HG02943 (cell line): ENCODE results near the gene CEACAM18.
"Not testable (repeated sequence)": the region's sequence is repeated elsewhere in the genome, so short reads cannot be mapped to it uniquely, and the experiment has no call there.

Source experiments
- ATAC-seq: cut with Tn5 transposase; IDR thresholded peaks from one replicate; pipeline ENCODE4 v1.9.1; 2021; ENCODE audit warnings: mild to moderate bottlenecking, low read depth, moderate library complexity; ENCODE audit not compliant: unreplicated experiment

The CEACAM18 gene

DNA sequence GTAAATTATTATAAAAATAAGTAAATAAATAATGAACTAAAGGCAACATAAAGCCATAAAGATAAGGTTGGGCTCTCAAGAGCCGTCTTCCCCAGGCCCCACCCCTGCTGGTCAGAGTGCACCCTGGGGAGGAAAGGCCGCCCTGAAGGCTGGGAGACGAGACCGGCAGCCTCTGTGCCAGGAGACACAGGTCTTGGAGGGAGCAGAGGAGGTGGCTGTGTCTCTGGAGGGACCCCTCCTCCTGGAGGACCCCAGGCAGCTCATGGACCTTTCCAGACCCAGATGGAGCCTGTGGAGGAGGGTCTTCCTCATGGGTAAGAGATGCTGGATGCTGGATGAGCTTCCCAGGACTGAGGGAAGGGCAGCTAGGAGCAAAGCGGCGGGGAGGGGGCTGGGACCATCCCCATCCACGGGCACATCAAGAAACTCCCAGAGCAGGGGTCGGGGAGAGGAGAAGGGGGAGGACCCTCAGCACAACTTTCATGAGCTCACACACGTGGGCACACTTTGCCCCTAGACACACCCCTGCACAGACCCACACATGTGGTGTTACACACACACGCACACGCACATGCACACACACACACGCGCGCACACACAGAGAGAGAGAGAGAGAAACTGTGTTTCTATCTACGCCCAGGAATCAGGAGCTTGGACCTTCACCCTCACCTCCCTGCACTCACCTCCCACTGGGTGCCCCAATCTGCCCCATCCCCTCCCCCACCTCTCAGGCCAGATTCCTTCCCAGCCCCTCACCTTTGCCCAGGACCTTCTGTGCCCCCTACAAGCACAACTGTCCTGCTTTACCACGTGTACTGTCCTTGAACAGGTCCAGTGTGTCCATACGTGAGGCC, at the start of gene CEACAM18:
Gene CEACAM18, plus strand, starts transcription at position 159 of the 854 bp plus-strand sequence.
- no peak for ATAC-seq

DNA sequence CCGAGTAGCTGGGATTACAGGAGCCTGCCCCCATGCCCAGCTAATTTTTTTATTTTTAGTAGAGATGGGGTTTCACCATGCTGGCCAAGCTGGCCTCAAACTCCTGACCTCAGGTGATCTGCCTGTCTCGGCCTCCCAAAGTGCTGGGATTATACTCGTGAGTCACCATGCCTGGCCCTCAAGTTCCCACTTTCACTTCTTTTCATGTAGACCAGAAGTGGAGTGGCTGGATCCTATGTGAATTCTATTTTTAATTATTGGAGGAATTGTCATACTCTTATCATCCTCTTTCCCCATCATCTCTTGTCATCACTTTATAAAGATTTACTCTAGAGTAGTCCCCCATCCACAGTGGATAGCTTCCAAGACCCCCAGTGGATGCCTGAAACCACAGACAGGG, 48.1 kb upstream of the CEACAM18 start:
- no peak for ATAC-seq

DNA sequence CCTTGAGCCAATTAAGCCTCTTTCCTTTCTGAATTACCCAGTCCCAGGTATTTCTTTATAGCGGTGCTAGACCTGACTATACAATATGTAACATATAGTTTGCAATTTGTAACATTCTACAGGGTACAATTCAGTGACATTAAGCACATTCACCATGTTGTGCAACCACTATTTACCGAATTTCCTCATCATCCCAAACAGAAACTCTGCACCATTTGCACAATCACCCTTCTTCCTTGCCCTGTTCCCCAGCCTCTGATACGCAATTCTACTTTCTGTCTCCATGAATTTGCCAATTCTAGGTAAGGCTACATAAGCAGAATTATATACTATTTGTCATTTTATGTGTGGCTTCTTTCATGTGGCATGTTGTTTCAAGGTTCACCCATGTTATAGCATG, 47.2 kb upstream of the CEACAM18 start:
- no peak for ATAC-seq

DNA sequence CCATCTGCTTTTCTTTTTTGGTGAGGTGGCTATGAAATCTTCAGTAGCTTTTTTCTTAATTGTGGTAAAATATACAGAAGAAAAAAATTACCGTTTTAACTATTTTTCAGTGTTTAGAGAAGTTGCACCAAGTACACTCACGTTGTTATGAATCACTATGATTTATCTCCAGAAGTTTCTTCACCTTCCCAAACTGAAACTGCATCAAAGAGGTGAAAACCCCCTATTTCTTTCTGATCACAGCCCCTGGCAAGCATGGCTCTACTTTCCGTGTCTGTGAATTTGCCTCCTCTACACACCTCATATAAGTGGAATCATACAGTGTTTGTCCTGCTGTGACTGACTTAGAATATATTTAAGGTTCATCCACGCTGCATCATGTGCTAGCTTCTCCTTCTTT, 45.3 kb upstream of the CEACAM18 start:
- no peak for ATAC-seq

DNA sequence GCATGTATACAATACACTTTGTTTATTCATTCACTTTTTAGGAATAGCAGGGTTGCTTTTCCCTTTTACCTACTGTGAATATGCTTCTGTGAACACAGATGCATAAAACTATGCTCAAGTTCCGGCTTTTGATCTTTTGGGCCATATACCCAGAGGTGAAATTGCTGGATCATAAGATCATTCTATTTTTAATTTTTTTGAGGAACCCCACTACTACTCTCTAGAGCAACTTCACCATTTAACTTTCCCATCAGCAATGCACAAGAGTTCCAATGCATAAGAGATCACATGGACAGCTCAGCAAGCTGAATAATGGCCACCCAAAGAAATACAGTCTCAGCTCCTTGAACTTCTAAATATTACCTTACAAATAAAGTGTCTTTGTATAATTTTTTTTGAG, 43.9 kb upstream of the CEACAM18 start:
- no peak for ATAC-seq

DNA sequence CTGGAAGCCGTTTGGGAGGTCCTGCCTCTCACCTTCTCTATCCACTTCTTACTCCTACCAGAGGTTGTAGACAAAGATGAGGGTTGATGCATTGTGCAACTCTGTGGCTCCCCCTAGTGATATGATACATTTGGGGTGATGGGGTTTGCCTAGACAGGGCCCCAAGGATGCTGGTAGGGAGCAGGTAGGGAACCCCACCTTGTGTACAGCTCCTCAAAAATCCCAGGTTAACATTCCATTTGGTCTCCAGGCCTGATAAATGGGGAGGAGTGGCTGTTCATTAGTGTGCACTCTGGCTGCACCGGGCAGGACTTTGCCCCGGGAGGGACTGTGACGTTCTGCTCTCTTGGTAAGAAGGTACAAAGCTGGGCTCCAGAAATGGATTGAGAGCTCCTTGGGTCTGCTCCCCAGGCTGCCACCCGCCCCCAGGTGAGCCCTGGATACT, 39.3 kb upstream of the CEACAM18 start:
- ATAC-seq: no peak

DNA sequence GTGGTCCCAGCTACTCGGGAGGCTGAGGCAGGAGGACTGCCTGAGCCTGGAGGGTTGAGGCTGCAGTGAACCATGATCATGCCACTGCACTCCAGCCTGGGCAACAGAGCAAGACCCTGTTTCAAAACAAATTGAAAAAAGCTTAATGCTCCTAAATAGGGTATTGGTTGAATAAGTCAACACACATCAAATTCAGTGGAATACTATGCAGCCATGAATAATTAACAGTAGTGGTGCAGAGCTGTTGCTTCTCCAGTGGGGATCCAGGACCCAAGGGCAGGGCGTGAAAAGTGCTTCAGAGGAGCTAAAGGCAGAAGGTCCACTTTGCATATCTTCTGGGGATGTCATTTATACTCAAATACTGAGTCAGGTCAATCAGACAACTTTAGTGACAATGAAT, 38.3 kb upstream of the CEACAM18 start:
- ATAC-seq: no peak

DNA sequence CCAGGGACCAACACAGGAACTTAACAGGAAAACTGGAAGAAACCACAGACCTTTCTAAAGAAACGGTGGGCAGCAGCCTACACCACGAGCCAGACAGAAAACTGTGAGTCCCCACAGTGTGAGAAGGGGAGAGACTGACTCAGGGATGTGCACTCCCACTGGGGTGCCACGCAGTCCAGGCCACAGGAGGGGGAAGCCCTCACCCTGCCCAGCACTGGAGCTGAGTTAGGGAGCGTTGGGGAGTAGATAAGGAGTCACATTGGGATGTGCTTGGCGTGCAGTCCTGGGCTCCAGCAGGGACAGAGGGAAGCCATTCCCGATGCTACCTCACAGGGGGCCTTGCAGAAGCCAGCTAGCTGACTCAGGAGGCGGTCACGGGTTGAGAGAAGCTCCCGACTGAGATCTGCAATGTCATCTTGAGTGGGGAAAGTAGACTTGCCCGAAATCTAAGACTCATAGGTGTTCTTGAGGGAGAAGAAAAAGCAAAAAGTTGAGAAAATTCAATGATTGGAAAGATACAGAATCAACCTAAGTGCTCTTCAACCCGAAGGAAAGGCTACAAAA, 37.4 kb upstream of the CEACAM18 start:
- no peak for ATAC-seq

DNA sequence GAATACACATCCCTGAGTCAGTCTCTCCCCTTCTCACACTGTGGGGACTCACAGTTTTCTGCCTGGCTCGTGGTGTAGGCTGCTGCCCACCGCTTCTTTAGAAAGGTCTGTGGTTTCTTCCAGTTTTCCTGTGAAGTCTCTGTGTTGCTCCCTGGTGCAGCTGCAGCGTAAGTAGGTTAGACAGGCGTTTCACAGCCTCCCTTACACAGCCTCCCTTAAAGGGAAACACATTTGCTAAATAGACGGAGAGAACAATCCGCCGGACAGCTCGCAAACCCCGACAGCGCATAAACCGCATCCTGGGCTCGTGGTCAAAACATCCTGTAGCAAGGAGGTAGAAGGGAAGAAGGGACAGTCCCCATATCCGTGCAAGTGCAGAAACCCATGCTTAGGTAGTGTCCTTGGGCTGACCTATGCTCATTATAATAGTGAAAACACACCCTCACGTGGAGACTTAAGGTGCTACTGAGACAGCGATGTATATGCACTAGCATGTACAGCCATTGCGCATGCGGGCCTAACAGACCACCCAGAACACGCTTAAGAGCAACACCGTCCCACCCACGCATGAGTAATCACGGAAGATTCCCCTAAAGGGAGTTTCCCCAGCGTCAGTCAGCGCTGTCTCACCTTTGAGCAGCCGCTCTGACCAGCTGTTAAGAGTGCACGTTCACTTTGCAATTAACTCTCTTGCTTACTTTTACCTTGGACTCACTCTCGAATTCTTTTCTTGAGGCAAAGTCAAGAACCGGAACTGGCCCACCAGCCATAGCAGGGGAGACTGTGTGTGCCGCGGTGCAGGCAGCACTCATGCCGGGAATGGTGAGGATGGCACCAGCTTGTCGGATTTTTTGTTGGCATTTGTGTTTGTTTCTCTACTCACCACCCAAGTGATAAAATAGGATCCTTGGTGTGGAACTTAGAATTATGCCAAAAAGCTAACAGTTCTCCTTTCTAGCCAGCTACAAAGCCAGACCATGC, 36.6 kb upstream of the CEACAM18 start:
- ATAC-seq: peak; percentile 89

DNA sequence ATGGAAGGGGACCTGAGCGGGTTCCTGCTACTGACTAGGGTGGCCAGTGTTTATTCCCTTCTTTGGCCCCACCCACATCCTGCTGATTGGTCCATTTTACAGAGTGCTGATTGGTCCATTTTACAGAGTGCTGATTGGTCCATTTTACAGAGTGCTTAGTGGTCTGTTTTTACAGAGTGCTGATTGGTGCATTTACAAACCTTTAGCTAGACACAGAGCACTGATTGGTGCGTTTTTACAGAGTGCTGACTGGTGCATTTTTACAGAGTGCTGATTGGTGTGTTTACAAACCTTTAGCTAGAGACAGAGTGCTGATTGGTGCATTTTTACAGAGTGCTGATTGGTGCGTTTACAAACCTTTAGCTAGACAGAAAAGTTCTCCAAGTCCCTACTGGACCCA, 30.8 kb upstream of the CEACAM18 start:
- not testable (repeated sequence) for ATAC-seq

DNA sequence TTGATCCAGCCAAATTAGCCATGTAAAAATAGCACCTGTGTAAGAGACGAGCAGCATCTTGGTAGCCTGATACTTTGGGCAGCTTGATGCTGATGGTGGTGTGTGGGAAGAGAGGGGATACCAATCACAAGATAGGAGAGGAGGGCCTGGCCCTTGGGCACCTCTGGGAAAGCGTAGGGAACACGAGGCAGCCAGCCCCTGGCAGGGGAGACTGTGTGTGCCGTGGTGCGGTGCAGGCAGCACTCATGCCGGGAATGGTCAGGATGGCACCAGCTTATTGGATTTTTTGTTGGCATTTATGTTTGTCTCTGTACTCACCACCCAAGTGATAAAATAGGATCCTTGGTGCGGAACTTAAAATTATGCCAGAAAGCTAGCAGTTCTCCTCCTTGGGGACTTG, 30.3 kb upstream of the CEACAM18 start:
- no peak for ATAC-seq

DNA sequence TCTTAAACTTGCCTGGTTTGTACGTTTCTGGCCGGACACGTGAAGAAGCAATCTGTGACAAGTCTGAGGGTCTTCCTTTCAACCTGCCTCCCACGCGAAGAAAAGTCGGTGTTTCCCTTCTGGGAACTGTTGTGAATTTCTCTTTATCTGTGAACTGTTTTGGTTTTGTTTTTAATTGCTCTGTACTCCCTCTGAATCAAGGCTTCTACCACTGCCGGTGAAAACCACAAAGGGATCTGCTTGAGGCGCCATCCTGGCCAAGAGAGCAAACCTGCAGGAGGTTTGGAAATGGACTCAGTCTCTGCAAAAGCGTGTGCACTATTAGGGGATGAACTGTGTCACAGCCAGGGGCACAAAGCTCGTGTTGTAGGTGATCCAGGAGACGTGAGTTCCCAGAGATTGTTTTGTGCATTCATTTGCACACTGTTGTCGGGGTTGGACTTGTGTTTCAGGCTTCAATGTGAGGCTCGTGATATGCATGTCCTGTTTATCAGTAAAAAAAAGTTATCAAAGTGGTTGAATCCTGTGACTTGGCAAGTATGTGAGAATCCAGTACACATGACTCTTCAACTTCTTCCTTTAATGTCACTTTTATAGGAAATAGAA, 29.8 kb upstream of the CEACAM18 start:
- ATAC-seq: no peak

DNA sequence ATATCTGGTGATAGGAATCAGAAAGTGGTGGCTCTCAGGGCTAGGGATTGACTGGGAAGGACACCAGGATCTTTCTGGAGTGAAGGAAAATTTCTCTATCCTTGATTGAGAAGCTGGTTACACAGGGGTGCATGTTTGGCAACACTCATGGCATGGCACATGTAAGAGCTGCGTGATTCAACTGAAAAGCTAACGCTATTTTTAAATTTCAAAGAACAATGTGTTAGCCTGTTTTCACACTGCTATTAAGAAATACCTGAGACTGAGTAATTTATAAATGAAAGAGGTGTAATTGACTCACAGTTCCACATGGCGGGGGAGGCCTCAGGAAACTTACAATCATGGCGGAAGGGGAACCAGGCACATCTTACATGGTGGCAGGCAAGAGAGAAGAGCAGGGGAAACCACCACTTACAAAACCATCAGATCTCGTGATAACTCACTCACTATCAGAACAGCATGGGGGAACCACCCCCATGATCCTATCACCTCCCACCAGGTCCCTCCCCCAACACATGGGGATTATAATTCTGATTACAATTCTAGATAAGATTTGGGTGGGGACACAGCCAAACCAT, 27.5 kb upstream of the CEACAM18 start:
- no peak for ATAC-seq

DNA sequence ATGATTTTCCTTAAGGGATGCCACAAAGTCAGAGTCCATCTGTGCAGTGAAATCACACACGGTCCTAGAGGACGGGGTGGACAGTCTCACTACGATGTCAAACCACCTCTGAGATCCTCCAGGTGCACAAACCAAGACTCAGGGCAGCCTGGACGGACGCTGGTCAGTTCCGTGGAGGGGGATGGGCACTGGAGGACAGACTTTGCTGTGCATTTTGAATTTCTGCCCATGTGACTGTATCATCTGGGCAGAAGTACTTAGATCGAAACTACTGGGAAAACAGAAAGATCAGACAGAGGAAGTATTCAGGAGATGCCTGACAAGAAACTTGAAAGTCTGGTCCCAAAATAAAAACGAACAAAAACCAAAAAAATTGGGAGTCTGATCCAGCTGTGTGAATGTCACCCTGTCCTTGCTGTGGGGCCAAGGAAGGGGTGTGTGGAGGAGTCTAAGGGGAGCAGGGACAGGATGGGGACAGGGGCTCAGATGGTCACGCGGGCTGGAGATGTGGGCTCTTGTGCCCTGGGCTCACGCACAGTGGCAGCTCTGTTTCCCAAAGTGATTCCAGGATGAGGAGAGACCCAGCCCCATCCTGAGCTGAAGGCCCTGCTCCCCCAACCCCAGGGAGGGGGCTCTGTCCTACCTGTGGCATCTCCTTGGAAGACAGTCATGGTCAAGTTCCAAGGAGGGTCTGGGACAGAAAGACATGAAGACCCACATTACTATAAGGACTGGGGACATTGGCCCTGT, 21.6 kb upstream of the CEACAM18 start:
- ATAC-seq: no peak

DNA sequence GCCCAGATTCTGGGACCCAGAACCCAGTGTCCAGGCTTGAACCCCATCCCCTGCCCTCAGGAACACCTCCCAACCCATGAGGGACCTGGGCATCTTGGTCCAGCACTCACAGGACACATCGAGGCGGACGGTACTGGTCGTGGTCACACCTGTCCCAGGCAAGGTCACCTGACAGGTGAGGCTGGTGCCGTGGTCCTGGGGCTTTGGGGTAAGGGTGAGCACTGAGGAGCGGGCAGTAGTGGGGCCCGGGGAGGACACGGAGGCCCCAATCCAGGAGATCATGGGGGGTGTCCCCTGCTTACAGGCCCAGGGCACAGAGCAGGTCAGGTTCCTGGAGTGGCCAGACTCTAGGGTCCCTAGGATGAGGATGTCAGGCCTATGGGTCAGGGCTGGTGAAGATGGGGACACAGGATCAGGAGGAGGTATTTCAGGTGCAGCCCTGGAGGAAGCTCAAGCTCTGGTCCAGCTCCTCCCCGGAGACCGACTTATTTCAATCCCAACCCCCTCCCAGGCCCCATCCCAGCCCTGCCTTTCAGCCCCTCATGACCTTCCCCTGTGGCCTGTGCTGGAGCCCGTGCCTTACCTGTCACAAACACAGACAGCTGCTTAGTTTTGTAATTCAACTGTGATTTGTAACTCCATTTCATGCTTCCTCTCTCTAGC, 20.9 kb upstream of the CEACAM18 start:
- no peak for ATAC-seq

DNA sequence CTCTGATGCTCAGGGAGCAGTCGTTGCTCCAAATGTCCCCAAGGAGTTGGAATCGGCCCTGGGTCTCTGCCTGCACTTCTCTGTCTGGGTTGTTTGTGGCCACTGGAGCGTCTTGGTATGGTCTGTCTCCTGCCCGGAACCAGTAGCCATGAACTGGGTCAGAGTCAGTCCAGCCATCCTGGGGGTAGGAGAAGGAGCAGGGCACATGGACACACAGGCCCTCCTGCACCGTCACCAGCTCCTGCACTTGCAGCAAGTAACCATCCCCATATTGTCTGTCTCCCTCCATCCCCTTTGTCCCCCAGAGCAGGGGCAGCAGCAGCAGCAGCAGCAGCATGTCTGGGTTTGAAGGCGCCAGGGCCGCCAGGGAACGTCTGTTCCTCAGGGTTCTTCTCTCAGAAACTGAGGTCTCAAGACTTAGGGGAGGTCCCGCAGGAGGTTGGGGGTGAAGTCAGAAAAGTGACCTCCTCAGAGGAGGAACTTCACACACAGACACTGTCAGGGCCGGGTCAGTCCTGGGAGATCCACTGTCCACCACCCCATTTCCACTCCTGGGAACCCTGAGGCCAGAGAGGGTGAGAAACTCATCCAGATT, 20.2 kb upstream of the CEACAM18 start, which contains the start of gene SIGLEC8:
Gene SIGLEC8, minus strand, starts transcription at position 404 of the 595 bp plus-strand sequence. Its CDS starts 67 bp downstream, at position 337.
- no peak for ATAC-seq

DNA sequence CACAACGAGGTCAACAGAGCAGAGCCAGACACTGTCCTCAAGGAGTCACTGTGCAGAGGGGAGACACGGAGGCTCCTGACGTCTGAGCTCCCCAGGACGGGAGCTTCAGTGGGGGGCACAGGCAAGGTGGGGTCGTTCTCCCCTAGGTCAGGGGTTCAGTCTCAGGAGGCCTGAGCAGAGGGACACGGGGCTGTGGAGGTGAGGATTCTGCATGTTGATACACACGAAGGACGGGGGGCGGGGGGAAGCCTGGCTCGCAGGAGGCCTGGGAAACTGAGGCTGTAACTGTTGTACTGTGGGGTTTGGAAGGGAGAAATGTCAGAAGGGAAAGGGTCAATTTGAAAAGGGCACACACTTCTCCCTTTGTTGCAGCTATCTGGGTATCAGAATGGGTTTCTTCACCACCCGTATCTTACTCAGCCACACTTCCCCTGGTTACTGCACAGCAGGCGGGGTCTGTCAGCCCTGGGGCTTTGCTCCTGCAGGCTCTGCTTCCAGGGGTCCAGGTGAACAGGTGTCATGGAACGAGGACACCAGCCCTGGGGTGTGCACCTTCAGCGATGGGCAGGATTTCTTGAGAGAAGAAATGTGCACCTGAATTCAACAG, 19.3 kb upstream of the CEACAM18 start:
- no peak for ATAC-seq
